ENCODE data around the gene MTHFD2L. TPM values are rescaled to one million over a fixed set of nuclear protein-coding genes. Genes with fewer than 3 reads are reported as not detected.

Gene MTHFD2L
- total and polyA plus RNA-seq, 9 of the 15 experiments (the other 6 are each of a cell fraction or from before 2014, with no cell fraction given): 10.0 to 39.0 (median 26.0) TPM

DNA sequence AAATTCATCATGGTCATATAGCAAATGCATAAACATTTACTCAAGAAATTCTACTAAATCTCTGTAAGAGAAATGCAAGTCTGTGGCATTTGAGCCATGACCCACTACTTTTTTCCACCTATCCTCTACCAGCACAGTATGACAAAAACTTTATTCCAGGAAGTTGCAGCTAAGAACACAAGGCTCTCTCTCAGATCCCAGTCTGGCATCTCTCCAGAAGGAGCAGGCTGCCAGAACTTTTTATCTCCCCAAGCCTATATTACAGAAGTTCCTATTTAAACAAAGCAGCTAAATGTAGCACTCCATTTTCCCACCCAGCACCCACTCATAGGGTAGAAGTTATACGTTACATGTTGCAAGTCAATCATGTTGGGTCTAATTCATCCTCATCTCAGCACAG lies 101.0 kb downstream of the MTHFD2L start:
- ChIA-PET CTCF (ENCODE audit: low intra/inter-chr PET ratio) (no interaction called here), POLR2A (no interaction called here)
- Histone ChIP-seq H3K36me3 (ENCODE audit: control insufficient read depth, insufficient read depth, low read length) (no peaks in the 10 kb centered on the region), H3K79me2 (ENCODE audit: control insufficient read depth, insufficient read depth, low read length) (no peaks in the 10 kb centered on the region), H3K9me1 (ENCODE audit: control insufficient read depth, insufficient read depth, low read length) (no peaks in the 10 kb centered on the region), H2AFZ (ENCODE audit: low read depth, low read length) (no peak overlapping the region), H3K27me3 (ENCODE audit: control insufficient read depth in 2 of 2, insufficient read depth in 2 of 2, low read length in 2 of 2) (no peaks in the 10 kb centered on the region), H4K20me1 (replicated peaks; ENCODE audit: control insufficient read depth, insufficient read depth, low read length) (no peaks in the 10 kb centered on the region), H3K27ac (ENCODE audit: extremely low read depth, low read depth, low read length) (no peak overlapping the region), H3K4me3 (no peak overlapping the region), H3K9ac (ENCODE audit: insufficient read depth in 1 of 2, low read depth in 2 of 2, low read length in 2 of 2) (peak overlapping the region in 1 of 2 experiments; percentile 53; a peak in 1 of 4 replicates), H3K4me1 (replicated peaks in 1 of 2; ENCODE audit: control insufficient read depth in 2 of 2, insufficient read depth in 2 of 2, low read length in 2 of 2) (no peaks in the 10 kb centered on the region; a peak in 1 of 5 replicates), H3K9me3 (replicated peaks; ENCODE audit: control insufficient read depth, insufficient read depth, low read depth, low read length) (no peaks in the 10 kb centered on the region), H3K4me2 (ENCODE audit: insufficient read depth, low read length) (no peak overlapping the region)
- TF ChIP-seq CREBBP (IDR thresholded peaks at IDR 0.05; ENCODE audit: low read depth, low read length) (no peak), ZNF134 (CRISPR knock-in tag; conservative IDR thresholded peaks at IDR 0.05) (no peak), NFIC (IDR thresholded peaks at IDR 0.05) (peak; percentile 64), KDM4B (IDR thresholded peaks at IDR 0.05; ENCODE audit: borderline replicate concordance in 2 of 2, low read depth in 1 of 2) (no peak), STAT6 (CRISPR knock-in tag; IDR thresholded peaks at IDR 0.05) (no peak), ZBTB40 (IDR thresholded peaks at IDR 0.05) (peak; percentile 85), ZBTB40 (CRISPR knock-in tag; IDR thresholded peaks at IDR 0.05) (no peak)
- 53% methylated on average over 1 of the region's 1 CpG for WGBS (ENCODE audit: insufficient coverage, low coverage, missing lambda C conversion rate)
- DNase-seq (ENCODE audit: extremely low read depth in 1 of 4, low spot score in 3 of 4) (peak in 2 of 4 experiments; percentile 8 to 34), FAIRE-seq (no peak), ATAC-seq (no peak)
- in situ Hi-C loops (cut with MboI): no loop called here
- no TSS peak for BruUV-seq (replicated peaks)
- intact Hi-C loops (cut with micrococcal nuclease): no loop called here

Data from K562 (cell line).